ENCODE measurements around the gene PNRC1. TPM values are rescaled to one million over a fixed set of nuclear protein-coding genes. Genes with fewer than 3 reads are reported as not detected.
A peak's percentile ranks its signal among the peaks of the same experiment; 100 is the strongest.

PNRC1 gene
- total RNA-seq, 1 donor from 2014 or later = 93.2 TPM

DNA sequence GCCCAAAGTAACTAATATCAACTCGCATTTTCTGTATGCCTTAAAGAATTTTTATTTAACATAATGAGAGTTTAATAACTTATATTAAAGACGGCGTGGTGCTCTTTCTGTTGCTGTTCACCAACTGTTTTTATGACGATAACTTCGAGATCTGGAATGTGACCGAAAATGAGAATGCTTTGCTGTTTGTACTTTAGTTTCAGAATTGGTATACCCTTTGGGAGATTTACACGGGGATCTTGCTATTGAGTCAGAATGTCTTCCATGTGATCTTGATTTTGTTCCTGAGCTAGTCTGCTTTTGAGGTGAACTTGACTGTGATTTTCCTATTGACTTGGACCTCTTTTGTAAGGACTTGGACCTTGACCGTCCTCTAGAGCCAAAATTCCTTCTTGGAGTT is 17.9 kb downstream of the PNRC1 start:
- peaks cover 4% of the 10 kb centered on the region for H3K4me1 ChIP-seq (ENCODE audit: insufficient read depth, low read length)
- no peaks in the 10 kb centered on the region for H4K20me1 ChIP-seq (ENCODE audit: insufficient read depth, low read length)
- Mint-ChIP-seq H3K36me3 (ENCODE audit: low read depth, unreplicated experiment) (no peaks in the 10 kb centered on the region), H3K4me3 (ENCODE audit: unreplicated experiment) (no peak overlapping the region), H3K4me1 (ENCODE audit: low read depth, unreplicated experiment) (no peaks in the 10 kb centered on the region), H3K27me3 (ENCODE audit: low read depth, unreplicated experiment) (no peaks in the 10 kb centered on the region), H3K27ac (ENCODE audit: unreplicated experiment) (no peak overlapping the region), H3K9me3 (ENCODE audit: unreplicated experiment) (no peaks in the 10 kb centered on the region)
- no peaks in the 10 kb centered on the region for H3K79me2 ChIP-seq (ENCODE audit: insufficient read depth, low read length)
- no peak overlapping the region for H3K4me3 ChIP-seq (ENCODE audit: insufficient read depth, low read depth, low read length)
- no peak overlapping the region for H3K27ac ChIP-seq (ENCODE audit: low read depth, low read length)
- H2AFZ ChIP-seq (ENCODE audit: low read depth, low read length) = no peak overlapping the region
- FAIRE-seq (no peak), DNase-seq (ENCODE audit: low read depth) (no peak)
- H3K4me2 ChIP-seq (ENCODE audit: low read length) = no peak overlapping the region
- no peaks in the 10 kb centered on the region for H3K9me3 ChIP-seq (ENCODE audit: insufficient read depth, low read depth, low read length)
- no peaks in the 10 kb centered on the region for H3K36me3 ChIP-seq (ENCODE audit: insufficient read depth, low read length)
- TF ChIP-seq EZH2 (IDR thresholded peaks at IDR 0.05; ENCODE audit: insufficient read depth, low read length) = no peak
- TF ChIP-seq, protein P1, sequence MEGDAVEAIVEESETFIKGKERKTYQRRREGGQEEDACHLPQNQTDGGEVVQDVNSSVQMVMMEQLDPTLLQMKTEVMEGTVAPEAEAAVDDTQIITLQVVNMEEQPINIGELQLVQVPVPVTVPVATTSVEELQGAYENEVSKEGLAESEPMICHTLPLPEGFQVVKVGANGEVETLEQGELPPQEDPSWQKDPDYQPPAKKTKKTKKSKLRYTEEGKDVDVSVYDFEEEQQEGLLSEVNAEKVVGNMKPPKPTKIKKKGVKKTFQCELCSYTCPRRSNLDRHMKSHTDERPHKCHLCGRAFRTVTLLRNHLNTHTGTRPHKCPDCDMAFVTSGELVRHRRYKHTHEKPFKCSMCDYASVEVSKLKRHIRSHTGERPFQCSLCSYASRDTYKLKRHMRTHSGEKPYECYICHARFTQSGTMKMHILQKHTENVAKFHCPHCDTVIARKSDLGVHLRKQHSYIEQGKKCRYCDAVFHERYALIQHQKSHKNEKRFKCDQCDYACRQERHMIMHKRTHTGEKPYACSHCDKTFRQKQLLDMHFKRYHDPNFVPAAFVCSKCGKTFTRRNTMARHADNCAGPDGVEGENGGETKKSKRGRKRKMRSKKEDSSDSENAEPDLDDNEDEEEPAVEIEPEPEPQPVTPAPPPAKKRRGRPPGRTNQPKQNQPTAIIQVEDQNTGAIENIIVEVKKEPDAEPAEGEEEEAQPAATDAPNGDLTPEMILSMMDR (IDR thresholded peaks at IDR 0.05; ENCODE audit: insufficient read depth, low read depth, low read length) = no peak
- no peaks in the 10 kb centered on the region for H3K27me3 ChIP-seq (ENCODE audit: insufficient read depth, low read length)
- no peak overlapping the region for H3K9ac ChIP-seq (ENCODE audit: low read length)

DNA sequence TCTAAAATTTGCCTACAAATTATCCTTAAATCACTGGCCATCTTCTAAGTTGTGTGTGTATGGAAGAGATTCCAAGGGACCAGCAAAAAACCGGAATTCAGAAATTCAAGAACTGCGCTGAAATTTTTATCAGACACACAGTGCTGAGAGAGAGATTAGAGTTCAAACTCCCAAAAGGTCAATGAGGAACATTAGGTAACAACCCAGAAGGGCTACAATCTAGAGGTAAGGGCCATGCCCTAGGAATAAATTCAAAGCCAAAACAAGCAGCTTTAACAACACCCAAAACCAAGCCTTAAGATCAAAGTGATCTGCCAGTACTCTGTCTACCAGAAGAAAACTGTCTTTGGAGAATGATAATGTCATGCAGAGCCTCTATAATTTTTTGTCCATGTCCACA is 19.6 kb downstream of the PNRC1 start:
- no peak overlapping the region for H3K27ac ChIP-seq (ENCODE audit: low read depth, low read length)
- no peaks in the 10 kb centered on the region for H3K9me3 ChIP-seq (ENCODE audit: insufficient read depth, low read depth, low read length)
- H3K27me3 ChIP-seq (ENCODE audit: insufficient read depth, low read length) = no peaks in the 10 kb centered on the region
- H4K20me1 ChIP-seq (ENCODE audit: insufficient read depth, low read length) = no peaks in the 10 kb centered on the region
- Mint-ChIP-seq H3K36me3 (ENCODE audit: low read depth, unreplicated experiment) (peaks cover 2% of the 10 kb centered on the region), H3K9me3 (ENCODE audit: unreplicated experiment) (no peaks in the 10 kb centered on the region), H3K27ac (ENCODE audit: unreplicated experiment) (peak overlapping the region; percentile 2), H3K4me3 (ENCODE audit: unreplicated experiment) (no peak overlapping the region), H3K4me1 (ENCODE audit: low read depth, unreplicated experiment) (no peaks in the 10 kb centered on the region), H3K27me3 (ENCODE audit: low read depth, unreplicated experiment) (no peaks in the 10 kb centered on the region)
- no peak overlapping the region for H3K9ac ChIP-seq (ENCODE audit: low read length)
- no peak overlapping the region for H2AFZ ChIP-seq (ENCODE audit: low read depth, low read length)
- H3K79me2 ChIP-seq (ENCODE audit: insufficient read depth, low read length) = no peaks in the 10 kb centered on the region
- no peak overlapping the region for H3K4me2 ChIP-seq (ENCODE audit: low read length)
- no peak overlapping the region for H3K4me3 ChIP-seq (ENCODE audit: insufficient read depth, low read depth, low read length)
- peaks cover 4% of the 10 kb centered on the region for H3K4me1 ChIP-seq (ENCODE audit: insufficient read depth, low read length)
- H3K36me3 ChIP-seq (ENCODE audit: insufficient read depth, low read length) = no peaks in the 10 kb centered on the region
- no peak for DNase-seq (ENCODE audit: low read depth)
- FAIRE-seq = no peak
- TF ChIP-seq, protein P1 (IDR thresholded peaks at IDR 0.05; ENCODE audit: insufficient read depth, low read depth, low read length) = no peak
- TF ChIP-seq EZH2 (IDR thresholded peaks at IDR 0.05; ENCODE audit: insufficient read depth, low read length) = no peak

DNA sequence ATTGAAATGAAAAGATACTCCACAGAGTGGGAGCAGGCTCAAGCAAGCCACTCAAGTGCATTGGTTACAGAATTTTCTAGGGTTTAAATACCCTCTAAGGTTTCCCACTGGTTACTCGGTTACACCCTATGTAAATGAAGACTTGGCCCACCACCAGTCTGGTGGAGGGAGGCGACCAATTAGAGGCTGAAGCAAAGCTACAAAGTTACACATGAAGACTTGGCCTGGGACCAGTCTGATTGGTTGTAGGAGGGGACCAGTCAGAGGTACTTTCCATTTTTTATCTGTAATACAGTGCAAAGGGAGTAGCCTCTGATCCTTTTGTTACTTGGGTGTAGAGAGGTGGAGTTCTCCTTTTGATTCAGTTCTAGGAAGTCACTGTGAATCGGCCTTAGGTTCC is 29.7 kb downstream of the PNRC1 start:
- Histone ChIP-seq H3K4me2 (ENCODE audit: low read length) (no peak overlapping the region), H3K4me1 (ENCODE audit: insufficient read depth, low read length) (no peaks in the 10 kb centered on the region), H2AFZ (ENCODE audit: low read depth, low read length) (no peak overlapping the region), H3K9ac (ENCODE audit: low read length) (no peak overlapping the region), H3K4me3 (ENCODE audit: insufficient read depth, low read depth, low read length) (no peak overlapping the region), H3K27ac (ENCODE audit: low read depth, low read length) (no peak overlapping the region), H3K27me3 (ENCODE audit: insufficient read depth, low read length) (no peaks in the 10 kb centered on the region), H3K36me3 (ENCODE audit: insufficient read depth, low read length) (no peaks in the 10 kb centered on the region), H3K9me3 (ENCODE audit: insufficient read depth, low read depth, low read length) (no peaks in the 10 kb centered on the region), H4K20me1 (ENCODE audit: insufficient read depth, low read length) (no peaks in the 10 kb centered on the region), H3K79me2 (ENCODE audit: insufficient read depth, low read length) (no peaks in the 10 kb centered on the region)
- Mint-ChIP-seq H3K4me3 (ENCODE audit: unreplicated experiment) (no peak overlapping the region), H3K9me3 (ENCODE audit: unreplicated experiment) (no peaks in the 10 kb centered on the region), H3K4me1 (ENCODE audit: low read depth, unreplicated experiment) (no peaks in the 10 kb centered on the region), H3K27ac (ENCODE audit: unreplicated experiment) (no peak overlapping the region), H3K27me3 (ENCODE audit: low read depth, unreplicated experiment) (no peaks in the 10 kb centered on the region), H3K36me3 (ENCODE audit: low read depth, unreplicated experiment) (peaks cover 2% of the 10 kb centered on the region)
- no peak for TF ChIP-seq EZH2 (IDR thresholded peaks at IDR 0.05; ENCODE audit: insufficient read depth, low read length)
- TF ChIP-seq, protein P1 (IDR thresholded peaks at IDR 0.05; ENCODE audit: insufficient read depth, low read depth, low read length) = no peak
- FAIRE-seq = no peak
- no peak for DNase-seq (ENCODE audit: low read depth)

All from astrocyte (in vitro differentiated cells and primary cell).